ENCODE results near the gene ALDH3B1.

ALDH3B1 gene

DNA sequence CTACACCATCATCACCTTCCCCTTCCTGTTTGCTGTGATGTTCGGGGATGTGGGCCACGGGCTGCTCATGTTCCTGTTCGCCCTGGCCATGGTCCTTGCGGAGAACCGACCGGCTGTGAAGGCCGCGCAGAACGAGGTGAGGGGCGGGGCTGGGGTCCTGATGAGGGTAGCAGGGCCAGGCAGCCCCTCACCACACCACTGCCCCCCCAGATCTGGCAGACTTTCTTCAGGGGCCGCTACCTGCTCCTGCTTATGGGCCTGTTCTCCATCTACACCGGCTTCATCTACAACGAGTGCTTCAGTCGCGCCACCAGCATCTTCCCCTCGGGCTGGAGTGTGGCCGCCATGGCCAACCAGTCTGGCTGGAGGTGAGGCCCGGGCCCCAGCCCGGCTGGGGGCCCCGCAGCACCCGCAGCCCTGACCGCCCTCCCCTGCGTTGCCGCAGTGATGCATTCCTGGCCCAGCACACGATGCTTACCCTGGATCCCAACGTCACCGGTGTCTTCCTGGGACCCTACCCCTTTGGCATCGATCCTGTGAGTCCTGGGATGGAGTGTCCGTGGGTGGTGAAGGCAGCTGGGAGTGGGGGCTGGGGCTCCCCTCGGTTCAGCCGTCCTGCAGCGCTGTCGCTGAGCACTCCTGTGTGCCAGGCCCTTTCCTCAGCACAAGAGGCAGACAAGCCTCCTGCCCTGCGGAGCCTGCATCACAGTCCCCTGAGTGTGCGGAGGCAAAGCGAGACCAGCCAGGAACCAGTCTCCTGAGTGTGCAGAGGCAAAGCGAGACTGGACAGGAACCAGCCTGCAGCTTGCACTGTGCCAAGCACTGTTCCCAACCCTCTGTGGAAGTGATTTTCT lies 37.5 kb downstream of the ALDH3B1 start:
- DNase-seq: no peak

DNA sequence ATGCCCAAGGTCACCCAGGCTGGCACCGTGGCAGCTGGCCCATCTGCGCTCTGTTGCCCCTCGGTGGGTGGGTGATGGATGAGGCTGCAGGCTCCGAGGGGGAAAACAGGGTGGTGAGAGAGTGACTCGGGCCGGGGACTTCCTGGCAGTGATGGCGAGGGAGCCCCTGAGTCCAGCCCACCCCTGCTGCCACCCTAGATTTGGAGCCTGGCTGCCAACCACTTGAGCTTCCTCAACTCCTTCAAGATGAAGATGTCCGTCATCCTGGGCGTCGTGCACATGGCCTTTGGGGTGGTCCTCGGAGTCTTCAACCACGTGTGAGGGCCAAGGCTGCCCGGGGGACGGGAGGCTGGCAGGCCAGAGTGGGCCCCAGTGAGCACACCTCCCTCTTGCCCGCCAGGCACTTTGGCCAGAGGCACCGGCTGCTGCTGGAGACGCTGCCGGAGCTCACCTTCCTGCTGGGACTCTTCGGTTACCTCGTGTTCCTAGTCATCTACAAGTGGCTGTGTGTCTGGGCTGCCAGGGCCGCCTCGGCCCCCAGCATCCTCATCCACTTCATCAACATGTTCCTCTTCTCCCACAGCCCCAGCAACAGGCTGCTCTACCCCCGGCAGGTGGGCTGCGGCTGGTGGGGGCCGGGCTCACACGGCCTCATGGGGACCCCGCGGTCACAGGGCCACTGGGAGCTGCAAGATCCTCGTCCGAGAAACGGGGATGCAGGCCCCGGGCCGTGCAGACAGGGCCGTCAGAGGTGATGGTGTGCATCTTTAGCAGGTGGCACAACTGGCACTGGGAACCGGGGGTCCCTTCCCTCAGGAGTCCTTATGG lies 38.8 kb downstream of the ALDH3B1 start:
- DNase-seq: no peak

GRCh38 chr11:68049509-68050370 lies 39.6 kb downstream of the ALDH3B1 start:
- no peak for DNase-seq

DNA sequence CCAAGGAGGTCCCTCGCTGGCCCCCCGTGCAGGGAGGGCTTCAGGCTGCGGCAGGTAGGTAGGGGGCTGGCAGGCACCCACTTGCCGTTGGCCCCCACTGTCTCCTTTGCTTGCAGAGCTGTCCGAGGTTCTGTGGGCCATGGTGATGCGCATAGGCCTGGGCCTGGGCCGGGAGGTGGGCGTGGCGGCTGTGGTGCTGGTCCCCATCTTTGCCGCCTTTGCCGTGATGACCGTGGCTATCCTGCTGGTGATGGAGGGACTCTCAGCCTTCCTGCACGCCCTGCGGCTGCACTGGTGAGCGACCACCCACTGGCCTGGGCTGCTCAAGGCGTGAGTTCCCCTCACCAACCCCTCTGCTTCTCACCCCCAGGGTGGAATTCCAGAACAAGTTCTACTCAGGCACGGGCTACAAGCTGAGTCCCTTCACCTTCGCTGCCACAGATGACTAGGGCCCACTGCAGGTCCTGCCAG lies 40.3 kb downstream of the ALDH3B1 start:
- no peak for DNase-seq

DNA sequence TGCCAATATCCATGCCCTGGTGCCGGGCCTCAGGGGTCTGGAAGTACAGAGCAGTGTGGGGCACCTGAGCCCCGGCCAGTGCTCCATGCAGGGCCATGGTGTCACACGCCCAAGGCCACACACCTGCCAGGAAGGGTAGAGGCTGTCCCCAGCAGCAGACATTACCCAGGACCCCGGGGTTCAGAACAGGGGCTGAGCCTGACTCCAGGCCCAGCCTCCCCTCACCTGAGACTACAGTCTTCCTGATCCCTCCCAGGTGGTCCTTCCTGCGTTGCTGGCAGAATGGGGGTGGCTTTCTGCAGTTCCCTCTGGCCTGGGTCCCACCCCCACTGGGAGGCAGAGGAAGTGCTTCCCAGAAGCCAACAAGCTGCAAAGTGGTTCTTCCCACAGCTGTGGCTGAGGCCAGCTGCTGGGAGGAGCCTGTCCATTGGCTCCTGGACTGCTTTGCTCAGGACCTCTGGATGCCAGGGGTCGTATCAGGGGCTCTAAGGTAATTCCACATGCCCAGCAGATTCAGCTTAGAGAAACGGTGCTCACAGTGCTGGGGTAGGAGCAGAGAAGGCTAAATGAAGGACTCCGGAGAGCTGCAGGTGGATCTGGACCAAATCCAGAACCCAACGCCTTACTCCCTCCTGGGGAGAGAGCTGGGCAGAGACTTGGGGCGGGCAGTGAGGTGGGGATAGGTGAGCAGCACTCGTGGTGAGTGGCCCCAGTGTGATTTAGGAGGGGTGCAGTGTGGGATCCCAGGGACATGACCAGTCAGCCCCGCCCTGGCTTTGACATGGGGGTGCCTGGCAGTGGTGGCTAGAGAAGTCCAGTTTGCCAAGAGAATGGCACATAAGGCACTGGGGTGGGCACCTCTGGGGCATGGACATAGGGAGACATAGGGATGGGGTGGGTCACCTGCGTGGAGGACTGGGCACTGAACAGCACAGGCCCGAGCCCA lies 41.3 kb downstream of the ALDH3B1 start:
- DNase-seq: no peak

GRCh38 chr11:68052137-68052873 lies 42.2 kb downstream of the ALDH3B1 start:
- no peak for DNase-seq

DNA sequence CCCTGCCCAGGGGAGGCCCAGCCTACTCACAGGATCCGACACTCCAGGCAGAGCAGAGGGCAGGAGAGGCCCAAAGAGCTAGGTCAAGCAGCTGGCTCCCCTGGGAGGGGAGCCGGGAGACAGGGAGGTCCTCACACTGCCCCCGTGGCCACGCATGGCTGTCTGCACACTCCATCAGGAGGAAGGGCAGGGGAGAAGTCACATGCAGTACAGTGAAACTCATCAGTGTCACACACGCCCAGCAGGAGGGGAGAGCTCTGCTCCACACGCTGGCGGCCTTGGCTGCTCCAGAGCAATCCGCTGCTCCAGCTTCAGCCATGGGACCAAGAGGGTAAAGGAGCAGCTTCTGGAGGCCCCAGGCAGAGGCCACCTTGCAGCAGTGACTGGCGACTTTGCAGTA lies 43.0 kb downstream of the ALDH3B1 start:
- no peak for DNase-seq

DNA sequence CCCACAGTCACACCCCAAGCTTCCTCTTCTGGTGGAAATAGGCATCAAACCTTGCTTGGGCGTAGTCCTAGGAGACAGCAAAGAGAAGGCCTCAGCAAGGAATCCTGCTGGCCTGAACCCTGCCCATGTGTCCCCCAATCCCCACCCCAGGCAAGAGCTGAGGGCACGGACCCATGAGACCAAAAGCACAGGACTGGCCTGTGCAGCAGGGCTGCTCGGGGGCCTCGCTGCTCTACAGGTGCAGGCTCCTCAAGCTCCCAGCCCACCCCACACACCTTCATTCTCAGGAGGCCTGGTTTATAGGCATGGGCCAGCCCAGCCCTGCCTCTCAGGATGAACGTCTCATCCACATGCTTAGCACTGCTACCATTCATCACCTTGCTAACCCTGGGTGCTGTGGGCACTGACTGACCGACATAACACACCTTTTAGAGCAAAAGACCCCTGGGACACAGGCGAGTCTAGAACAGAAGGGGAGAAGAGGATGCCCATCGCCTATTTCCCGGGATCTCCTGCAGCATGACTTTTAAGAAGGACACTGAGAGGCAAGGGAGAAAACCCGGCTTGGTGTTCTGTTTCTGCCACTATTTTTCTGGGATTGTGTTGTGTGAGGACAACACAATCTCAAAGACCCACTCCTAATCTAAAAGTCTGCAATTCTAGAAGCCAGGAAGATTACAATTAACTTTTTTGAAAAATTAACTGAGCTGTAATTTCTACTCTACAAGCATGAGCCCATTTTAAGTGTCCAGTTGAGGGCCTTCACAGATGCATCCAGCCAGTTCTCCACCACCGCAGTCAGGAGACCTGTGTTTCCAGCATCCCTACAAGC lies 44.1 kb downstream of the ALDH3B1 start:
- DNase-seq: no peak

- no peak for DNase-seq
These were observed 46.5 kb downstream of the ALDH3B1 start for GRCh38 chr11:68056317-68057285.

DNA sequence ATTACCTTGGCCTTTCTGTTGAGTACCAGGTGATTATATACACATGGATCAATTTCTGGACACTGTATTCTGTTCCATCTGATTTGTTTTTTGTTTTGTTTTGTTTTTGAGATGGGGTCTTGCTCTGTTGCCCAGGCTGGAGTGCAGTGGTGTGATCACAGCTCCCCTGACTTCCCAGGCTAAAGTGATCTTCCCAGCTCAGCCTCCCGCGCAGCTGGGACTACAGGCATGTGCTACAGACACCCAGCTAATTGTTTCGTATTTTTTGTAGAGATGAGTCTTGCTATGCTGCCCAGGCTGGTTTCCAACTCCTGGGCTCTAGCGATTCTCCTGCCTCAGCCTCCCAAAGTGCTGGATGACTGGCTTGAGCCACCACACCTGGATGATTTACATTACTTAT lies 47.7 kb downstream of the ALDH3B1 start:
- DNase-seq: no peak

GRCh38 chr11:68061508-68061907 lies 51.4 kb downstream of the ALDH3B1 start:
- DNase-seq: no peak

DNA sequence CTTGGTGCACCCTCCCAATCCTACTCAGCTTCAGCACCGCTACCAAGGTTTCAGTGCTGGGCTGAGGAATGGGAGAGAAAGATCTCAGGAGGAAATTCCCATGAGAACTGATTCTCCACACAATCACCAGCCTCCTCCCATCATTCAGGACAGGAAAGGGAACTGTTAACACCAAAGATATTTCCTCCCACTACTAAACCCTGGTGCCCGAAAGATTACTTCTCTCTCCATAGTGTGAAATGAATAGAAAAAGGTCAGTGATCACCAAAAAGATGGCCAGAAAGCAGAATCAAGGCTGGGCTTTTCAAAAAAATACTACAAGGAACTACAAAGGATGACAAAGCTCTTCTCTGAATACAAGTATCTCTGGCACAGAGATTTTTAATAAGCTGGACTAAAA lies 54.8 kb downstream of the ALDH3B1 start:
- DNase-seq: no peak

DNA sequence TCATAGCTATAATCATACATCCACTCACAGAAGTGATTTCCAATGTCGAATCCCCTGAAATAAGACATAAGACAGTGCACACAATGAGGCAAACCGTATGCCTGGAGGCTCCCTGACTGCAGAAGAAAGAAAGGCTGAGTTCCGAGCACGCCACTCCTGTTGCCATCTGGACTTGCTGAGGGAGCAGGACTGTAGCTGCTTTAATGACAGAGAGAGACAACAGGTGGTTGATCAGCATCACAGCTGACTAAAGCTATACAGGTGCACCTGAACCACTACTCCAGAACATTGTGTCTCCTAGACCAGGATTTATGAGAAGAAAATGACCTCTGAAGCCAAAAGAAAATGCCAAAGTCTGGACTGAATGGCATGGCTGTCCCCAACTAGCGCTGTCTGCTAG lies 55.7 kb downstream of the ALDH3B1 start:
- no peak for DNase-seq

- no peak for DNase-seq
These were observed 56.6 kb downstream of the ALDH3B1 start for GRCh38 chr11:68066742-68067141.

DNA sequence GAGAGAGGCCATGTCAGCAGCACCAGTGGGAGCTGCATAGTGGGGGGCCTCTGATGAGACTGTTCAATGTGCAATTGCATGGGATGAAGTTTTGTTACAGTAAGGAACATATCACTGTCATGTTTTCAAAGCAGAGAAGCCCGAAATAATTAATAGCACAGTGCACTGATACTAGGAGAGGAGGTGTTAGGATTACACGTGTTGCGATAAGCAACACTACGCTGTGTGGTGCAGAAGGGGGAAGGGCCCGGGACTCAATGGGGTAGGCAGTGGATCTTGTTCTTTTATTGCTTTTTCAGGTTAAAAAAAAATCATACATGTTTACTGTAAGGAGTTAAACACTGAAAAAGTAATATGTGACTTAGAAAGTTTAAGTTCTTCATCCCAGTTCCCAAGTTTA lies 57.9 kb downstream of the ALDH3B1 start:
- no peak for DNase-seq

DNA sequence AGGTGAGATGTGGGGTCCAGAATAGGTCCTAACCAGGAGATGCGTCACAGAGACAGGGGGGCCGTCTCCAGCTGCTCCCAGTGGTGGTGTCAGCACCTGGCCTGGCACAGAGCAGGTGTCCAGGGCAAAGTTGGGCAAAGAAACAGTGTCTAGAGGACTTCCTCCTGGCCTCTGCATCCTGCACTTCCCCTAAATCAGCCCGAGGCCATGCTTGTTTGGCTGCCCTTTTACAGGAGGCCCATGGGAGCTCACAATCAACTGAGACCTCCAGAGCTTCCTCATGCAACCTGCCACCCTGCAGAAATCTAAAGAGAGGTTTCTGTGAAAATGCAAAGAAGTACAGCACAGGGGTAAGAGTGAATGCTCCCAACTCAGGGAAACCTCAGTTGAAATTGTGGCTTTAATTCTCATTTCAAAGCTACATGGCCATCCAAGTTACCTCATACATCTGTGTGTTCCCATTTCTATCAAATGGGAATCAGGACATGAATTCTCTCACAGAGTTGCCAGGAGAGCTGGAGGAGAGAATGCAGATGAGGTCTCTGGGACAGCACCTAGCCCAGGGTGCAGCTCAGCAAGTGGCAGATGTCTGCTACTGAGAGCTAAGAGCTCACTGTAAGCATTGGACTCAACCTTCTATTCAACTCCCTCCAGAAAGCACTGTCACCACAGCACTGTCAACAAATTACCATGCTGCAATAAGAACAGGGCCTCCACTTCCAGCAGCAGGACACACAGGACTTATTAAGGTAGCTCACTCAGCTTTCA lies 61.3 kb downstream of the ALDH3B1 start:
- DNase-seq: no peak

GRCh38 chr11:68074584-68075352 lies 64.6 kb downstream of the ALDH3B1 start:
- no peak for DNase-seq

All from NCI-H524 treated with DMSO at 0.1 percent for 48 hours (cell line).